ENCODE measurements around the gene OXCT1. TPM values are rescaled to one million over a fixed set of nuclear protein-coding genes. Genes with fewer than 3 reads are reported as not detected.

OXCT1 gene
- polyA plus RNA-seq, 1 donor: 19.4 TPM

DNA sequence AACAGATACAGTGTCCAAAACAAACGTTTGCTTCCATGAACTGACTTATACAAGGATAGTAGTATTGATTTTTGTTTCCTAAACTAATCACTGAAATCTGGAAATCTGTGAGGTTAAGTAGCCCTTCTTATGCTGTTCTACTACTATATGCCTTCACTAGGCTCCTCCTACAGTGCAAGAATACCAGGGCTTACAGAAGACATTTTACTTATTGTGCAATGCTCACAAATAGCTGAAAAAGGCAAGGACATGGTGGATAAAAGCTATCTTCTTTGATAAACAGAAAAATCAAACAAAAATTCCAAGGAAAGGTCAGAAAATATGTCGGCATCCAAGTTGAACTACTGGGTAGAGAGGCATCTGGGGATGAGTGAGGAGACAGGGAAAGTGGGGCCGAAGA, 61.9 kb downstream of the OXCT1 start:
- no peak for DNase-seq
- no peaks in the 10 kb centered on the region for H3K27me3 ChIP-seq (ENCODE audit: control insufficient read depth, insufficient read depth, low read length)
- no peaks in the 10 kb centered on the region for H3K4me1 ChIP-seq (ENCODE audit: control insufficient read depth, insufficient read depth, low read length)
- H3K27ac ChIP-seq (ENCODE audit: low read length): no peak overlapping the region
- peaks cover 11% of the 10 kb centered on the region for H3K36me3 ChIP-seq (ENCODE audit: control insufficient read depth, insufficient read depth, low read length)
- WGBS (ENCODE audit: insufficient coverage, low lambda C conversion rate): 67% methylated on average over 1 of the region's 3 CpGs
- H3K4me3 ChIP-seq (ENCODE audit: low read length): no peak overlapping the region
- no peaks in the 10 kb centered on the region for H3K9me3 ChIP-seq (ENCODE audit: control insufficient read depth, low read depth, low read length)

DNA sequence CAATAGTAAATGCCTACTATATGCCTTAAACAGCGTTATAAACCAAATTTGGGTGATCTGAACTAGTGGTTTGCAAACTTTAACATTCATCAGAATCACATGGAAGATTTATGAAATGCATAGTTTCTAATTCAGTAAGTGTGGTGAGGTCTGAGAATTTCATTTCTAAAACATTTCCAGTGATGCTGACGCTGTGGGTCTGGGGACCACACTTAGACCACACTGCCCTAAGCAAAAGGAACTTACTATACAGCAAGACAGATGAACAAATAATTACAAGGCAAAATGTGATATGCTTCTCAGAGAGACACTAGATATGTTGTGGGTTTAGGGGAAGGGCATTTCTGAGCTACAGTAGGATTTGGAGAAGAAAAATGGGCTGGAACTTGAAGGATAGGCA, 72.6 kb downstream of the OXCT1 start:
- Histone ChIP-seq H3K36me3 (ENCODE audit: control insufficient read depth, insufficient read depth, low read length) (peaks cover 9% of the 10 kb centered on the region), H3K4me3 (ENCODE audit: low read length) (no peak overlapping the region), H3K4me1 (ENCODE audit: control insufficient read depth, insufficient read depth, low read length) (no peaks in the 10 kb centered on the region), H3K27ac (ENCODE audit: low read length) (no peak overlapping the region), H3K27me3 (ENCODE audit: control insufficient read depth, insufficient read depth, low read length) (no peaks in the 10 kb centered on the region), H3K9me3 (ENCODE audit: control insufficient read depth, low read depth, low read length) (no peaks in the 10 kb centered on the region)
- no peak for DNase-seq
- no CpG with 5 or more reads among the region's 2 CpGs for WGBS (ENCODE audit: insufficient coverage, low lambda C conversion rate)

DNA sequence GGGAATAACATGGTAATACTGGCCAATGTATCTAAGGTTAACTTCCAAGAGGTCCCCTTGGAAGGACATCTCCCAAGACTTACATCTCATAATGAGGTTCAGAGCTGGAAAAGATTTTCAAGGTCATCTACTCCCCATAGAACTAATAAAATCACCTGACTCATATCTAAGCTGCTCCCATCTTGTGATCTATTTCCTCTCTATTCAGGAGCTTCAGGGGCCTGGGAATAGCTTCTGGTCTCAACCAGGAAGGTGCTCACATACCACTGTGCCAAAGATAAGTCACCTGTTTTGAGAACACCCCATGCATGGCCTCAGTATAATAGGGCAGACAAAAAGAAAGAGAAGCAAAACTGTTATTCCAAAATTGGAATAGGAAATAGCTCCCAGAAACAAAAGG, 74.2 kb downstream of the OXCT1 start:
- Histone ChIP-seq H3K27me3 (ENCODE audit: control insufficient read depth, insufficient read depth, low read length) (no peaks in the 10 kb centered on the region), H3K27ac (ENCODE audit: low read length) (no peak overlapping the region), H3K4me1 (ENCODE audit: control insufficient read depth, insufficient read depth, low read length) (no peaks in the 10 kb centered on the region), H3K9me3 (ENCODE audit: control insufficient read depth, low read depth, low read length) (no peaks in the 10 kb centered on the region), H3K36me3 (ENCODE audit: control insufficient read depth, insufficient read depth, low read length) (peaks cover 9% of the 10 kb centered on the region), H3K4me3 (ENCODE audit: low read length) (no peak overlapping the region)
- no peak for DNase-seq

DNA sequence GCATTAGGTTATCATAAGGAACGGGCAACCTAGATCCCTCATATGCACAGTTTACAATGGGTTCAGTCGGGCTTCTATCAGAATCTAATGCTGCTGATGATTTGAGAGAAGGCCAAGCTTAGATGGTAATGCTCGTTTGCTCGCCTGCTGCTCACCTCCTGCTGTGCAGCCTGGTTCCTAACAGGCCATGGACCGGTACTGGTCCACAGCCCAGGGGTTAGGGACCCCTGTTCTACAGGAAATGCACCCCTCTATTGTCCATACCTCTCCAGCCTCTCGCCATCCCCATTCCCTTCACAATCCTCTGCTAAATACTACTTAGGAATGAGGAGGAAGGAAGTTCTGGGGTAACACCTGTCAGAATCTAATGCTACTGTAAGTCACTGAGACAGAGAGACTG, 75.1 kb downstream of the OXCT1 start:
- WGBS (ENCODE audit: insufficient coverage, low lambda C conversion rate): no CpG with 5 or more reads among the region's 6 CpGs
- Histone ChIP-seq H3K36me3 (ENCODE audit: control insufficient read depth, insufficient read depth, low read length) (peaks cover under 1% of the 10 kb centered on the region), H3K4me3 (ENCODE audit: low read length) (no peak overlapping the region), H3K27ac (ENCODE audit: low read length) (no peak overlapping the region), H3K9me3 (ENCODE audit: control insufficient read depth, low read depth, low read length) (no peaks in the 10 kb centered on the region), H3K4me1 (ENCODE audit: control insufficient read depth, insufficient read depth, low read length) (no peaks in the 10 kb centered on the region), H3K27me3 (ENCODE audit: control insufficient read depth, insufficient read depth, low read length) (no peaks in the 10 kb centered on the region)
- no peak for DNase-seq

DNA sequence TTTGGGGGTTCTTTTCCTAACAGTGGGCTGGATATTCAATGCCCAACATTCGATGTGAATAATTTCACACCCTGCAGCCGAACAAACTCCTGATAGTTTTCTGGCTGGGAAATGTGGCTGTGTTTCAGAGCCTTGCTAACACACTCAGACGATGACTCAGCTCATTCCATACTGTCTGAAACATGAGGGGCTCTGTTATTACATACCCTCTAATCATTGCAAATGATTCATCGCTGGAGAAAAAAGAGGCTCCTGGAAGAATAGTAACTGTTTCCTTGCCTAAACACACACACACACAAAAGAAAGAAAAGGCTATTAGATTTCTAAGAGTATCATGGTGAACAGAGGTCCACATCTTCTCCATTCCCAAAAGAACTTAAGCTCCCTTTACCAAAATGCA, 75.8 kb downstream of the OXCT1 start:
- peak in 1 of 2 donors; percentile 11 for DNase-seq
- Histone ChIP-seq H3K27me3 (ENCODE audit: control insufficient read depth, insufficient read depth, low read length) (no peaks in the 10 kb centered on the region), H3K4me3 (ENCODE audit: low read length) (no peak overlapping the region), H3K9me3 (ENCODE audit: control insufficient read depth, low read depth, low read length) (no peaks in the 10 kb centered on the region), H3K36me3 (ENCODE audit: control insufficient read depth, insufficient read depth, low read length) (no peaks in the 10 kb centered on the region), H3K27ac (ENCODE audit: low read length) (no peak overlapping the region), H3K4me1 (ENCODE audit: control insufficient read depth, insufficient read depth, low read length) (no peaks in the 10 kb centered on the region)
- 60% methylated on average over 1 of the region's 4 CpGs for WGBS (ENCODE audit: insufficient coverage, low lambda C conversion rate)

DNA sequence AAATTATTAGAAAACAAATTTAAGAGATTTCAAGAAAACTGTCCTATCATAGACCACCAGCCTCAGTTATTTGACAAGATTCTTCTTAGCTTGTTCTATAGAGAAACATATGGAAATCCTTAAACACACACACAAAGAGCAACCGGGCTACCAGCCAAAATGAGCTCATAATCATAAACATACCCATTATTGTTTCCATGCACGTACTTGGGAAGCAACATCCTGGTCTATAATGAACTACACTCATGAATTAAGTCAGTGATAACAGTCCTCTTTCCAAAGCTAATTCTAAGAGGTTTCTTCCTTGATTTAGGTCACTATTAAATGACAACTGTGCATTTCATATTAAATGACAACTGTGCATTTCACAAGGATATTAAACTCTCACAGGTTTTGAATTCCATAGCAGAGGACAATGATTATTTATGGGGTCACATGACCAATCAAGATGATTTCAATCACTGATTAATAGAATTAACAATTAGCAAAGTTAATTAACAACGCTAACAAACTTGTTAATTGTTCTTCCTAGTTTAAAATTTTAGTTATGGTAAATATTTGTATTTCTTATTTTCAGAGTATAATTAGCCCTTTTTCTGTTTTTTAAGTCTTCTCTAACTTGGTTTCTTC, 77.0 kb downstream of the OXCT1 start:
- Histone ChIP-seq H3K27ac (ENCODE audit: low read length) (no peak overlapping the region), H3K4me1 (ENCODE audit: control insufficient read depth, insufficient read depth, low read length) (no peaks in the 10 kb centered on the region), H3K4me3 (ENCODE audit: low read length) (no peak overlapping the region), H3K27me3 (ENCODE audit: control insufficient read depth, insufficient read depth, low read length) (no peaks in the 10 kb centered on the region), H3K36me3 (ENCODE audit: control insufficient read depth, insufficient read depth, low read length) (no peaks in the 10 kb centered on the region), H3K9me3 (ENCODE audit: control insufficient read depth, low read depth, low read length) (no peaks in the 10 kb centered on the region)
- WGBS (ENCODE audit: insufficient coverage, low lambda C conversion rate): no CpG with 5 or more reads among the region's 3 CpGs
- DNase-seq: peak; percentile 19 to 25

DNA sequence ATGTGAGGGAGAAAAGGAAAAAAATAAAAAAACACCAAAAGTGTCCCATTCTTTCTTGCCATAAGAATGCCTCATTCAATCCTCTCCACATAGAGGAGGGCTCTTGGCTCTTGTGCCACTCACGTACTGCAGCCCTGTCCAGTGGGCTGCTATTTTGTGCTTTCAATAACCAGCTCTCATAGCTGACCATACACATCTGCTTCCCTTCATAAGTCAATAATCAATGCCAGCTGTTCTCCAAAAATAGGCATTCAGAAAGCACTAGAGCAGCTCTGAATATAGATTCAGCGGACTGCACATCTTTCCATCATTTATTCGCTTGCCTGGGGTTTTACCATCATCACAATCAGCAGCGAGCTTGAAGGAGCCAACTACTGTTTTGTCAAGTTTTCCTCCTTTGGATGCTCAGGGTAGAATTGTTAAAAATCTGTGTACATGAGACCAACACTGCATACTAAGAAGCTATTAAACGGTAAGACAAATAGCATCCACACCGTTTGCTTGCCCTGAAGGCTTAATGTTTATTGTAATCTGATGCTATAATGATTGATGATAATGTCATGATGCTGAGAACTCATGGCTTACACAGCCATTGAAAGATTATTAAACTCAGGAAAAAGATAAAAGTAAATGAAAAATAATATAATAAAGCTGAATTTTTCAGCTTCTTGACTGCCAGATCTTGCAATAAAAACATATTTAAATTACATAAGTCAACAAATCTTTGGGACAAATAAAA, 80.0 kb downstream of the OXCT1 start:
- no peak overlapping the region for H3K27ac ChIP-seq (ENCODE audit: low read length)
- no peak overlapping the region for H3K4me3 ChIP-seq (ENCODE audit: low read length)
- DNase-seq: no peak
- no CpG with 5 or more reads among the region's 6 CpGs for WGBS (ENCODE audit: insufficient coverage, low lambda C conversion rate)
- no peaks in the 10 kb centered on the region for H3K9me3 ChIP-seq (ENCODE audit: control insufficient read depth, low read depth, low read length)
- no peaks in the 10 kb centered on the region for H3K27me3 ChIP-seq (ENCODE audit: control insufficient read depth, insufficient read depth, low read length)
- H3K36me3 ChIP-seq (ENCODE audit: control insufficient read depth, insufficient read depth, low read length): no peaks in the 10 kb centered on the region
- H3K4me1 ChIP-seq (ENCODE audit: control insufficient read depth, insufficient read depth, low read length): no peaks in the 10 kb centered on the region

DNA sequence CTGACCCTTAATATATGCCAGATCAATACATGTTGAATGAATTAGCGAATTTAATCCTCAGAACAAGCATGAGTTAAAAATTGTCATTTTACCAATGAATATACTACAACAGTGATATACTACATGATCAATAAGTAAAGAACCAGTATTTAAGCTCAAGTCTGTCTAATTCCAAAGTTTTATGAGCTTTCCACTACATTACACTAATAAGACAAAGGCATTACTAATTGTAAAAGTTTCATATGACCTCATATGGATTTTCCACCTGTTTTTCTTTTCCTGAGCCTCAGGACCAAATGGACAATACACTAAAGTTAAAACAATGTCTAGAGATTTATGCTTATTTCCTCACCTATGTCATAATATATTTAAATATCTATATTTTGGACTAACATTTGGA, 80.8 kb downstream of the OXCT1 start:
- WGBS (ENCODE audit: insufficient coverage, low lambda C conversion rate): no CpG with 5 or more reads among the region's 1 CpG

DNA sequence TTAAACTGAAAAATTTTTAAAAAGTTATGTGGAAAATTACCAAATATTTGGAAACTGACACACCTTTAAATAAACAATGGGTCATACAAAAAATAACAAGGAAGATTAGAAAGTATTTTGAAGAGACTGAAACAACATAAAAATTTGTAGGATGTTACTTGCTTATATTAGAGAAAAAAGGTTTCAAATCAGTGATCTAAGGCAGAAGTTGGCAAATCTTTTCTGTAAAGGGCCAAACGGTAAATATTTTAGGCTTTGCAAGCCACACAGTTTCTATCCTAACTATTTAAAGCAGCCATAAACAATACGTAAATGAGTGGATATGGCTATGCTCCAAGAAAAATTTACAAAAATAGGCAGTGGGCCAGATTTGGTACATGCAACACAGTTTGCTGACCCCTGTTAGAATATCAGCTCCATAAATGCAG, 81.3 kb downstream of the OXCT1 start:
- no peaks in the 10 kb centered on the region for H3K9me3 ChIP-seq (ENCODE audit: control insufficient read depth, low read depth, low read length)
- no peaks in the 10 kb centered on the region for H3K27me3 ChIP-seq (ENCODE audit: control insufficient read depth, insufficient read depth, low read length)
- H3K27ac ChIP-seq (ENCODE audit: low read length): no peak overlapping the region
- no peaks in the 10 kb centered on the region for H3K36me3 ChIP-seq (ENCODE audit: control insufficient read depth, insufficient read depth, low read length)
- H3K4me1 ChIP-seq (ENCODE audit: control insufficient read depth, insufficient read depth, low read length): no peaks in the 10 kb centered on the region
- H3K4me3 ChIP-seq (ENCODE audit: low read length): no peak overlapping the region
- no CpG with 5 or more reads among the region's 2 CpGs for WGBS (ENCODE audit: insufficient coverage, low lambda C conversion rate)
- peak in 1 of 2 donors; percentile 8 for DNase-seq

More for the DNA sequence above, 80.8 kb downstream of the OXCT1 start:
- no peak for DNase-seq
- Histone ChIP-seq H3K36me3 (ENCODE audit: control insufficient read depth, insufficient read depth, low read length) (no peaks in the 10 kb centered on the region), H3K27ac (ENCODE audit: low read length) (no peak overlapping the region), H3K9me3 (ENCODE audit: control insufficient read depth, low read depth, low read length) (no peaks in the 10 kb centered on the region), H3K4me1 (ENCODE audit: control insufficient read depth, insufficient read depth, low read length) (no peaks in the 10 kb centered on the region), H3K27me3 (ENCODE audit: control insufficient read depth, insufficient read depth, low read length) (no peaks in the 10 kb centered on the region), H3K4me3 (ENCODE audit: low read length) (no peak overlapping the region)

DNA sequence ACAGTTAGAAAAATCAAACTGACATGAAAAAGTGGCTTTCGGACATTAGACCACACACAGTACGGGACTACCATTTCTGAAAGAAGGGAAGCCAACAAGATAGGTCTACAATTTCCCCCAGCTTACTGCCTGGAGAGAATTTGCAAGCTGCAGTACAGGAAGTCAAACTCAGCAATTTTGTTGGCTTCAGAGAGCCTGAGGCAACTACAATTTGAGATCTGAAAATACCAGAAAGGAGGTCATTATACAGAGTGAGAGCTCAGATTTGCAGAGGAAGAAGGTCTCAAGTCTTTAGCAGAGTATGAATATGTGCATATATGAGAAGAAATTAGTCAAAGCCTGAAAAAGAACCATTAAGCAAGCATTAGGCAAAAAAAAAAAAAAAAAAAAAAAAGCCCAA, 83.0 kb downstream of the OXCT1 start:
- no peak overlapping the region for H3K27ac ChIP-seq (ENCODE audit: low read length)
- WGBS (ENCODE audit: insufficient coverage, low lambda C conversion rate): no CpG with 5 or more reads among the region's 2 CpGs
- no peak for DNase-seq

DNA sequence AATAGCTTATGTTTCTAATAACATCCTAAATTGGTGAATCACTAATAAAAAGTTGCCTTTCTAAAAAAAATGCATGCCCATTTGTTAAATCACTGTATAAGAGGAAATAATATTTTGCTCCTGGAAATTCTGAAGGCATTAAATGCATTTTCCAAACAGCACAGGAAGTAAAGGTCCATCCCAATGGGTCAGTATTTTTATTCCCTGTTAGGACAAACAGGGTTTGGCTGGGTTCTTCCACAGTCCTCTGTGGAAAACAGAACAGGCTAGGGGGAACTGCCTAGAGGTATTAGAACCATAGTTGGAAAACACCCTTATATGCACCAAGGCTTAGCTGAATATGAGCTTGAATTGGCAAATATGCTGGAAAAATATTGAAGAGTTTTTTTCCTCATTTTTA, 85.2 kb downstream of the OXCT1 start:
- Histone ChIP-seq H3K4me1 (ENCODE audit: control insufficient read depth, insufficient read depth, low read length) (no peaks in the 10 kb centered on the region), H3K36me3 (ENCODE audit: control insufficient read depth, insufficient read depth, low read length) (no peaks in the 10 kb centered on the region)
- DNase-seq: no peak

More for the DNA sequence above, 83.0 kb downstream of the OXCT1 start:
- Histone ChIP-seq H3K9me3 (ENCODE audit: control insufficient read depth, low read depth, low read length) (no peaks in the 10 kb centered on the region), H3K4me1 (ENCODE audit: control insufficient read depth, insufficient read depth, low read length) (no peaks in the 10 kb centered on the region), H3K4me3 (ENCODE audit: low read length) (no peak overlapping the region), H3K27me3 (ENCODE audit: control insufficient read depth, insufficient read depth, low read length) (no peaks in the 10 kb centered on the region), H3K36me3 (ENCODE audit: control insufficient read depth, insufficient read depth, low read length) (no peaks in the 10 kb centered on the region)

More for the DNA sequence above, 85.2 kb downstream of the OXCT1 start:
- Histone ChIP-seq H3K27me3 (ENCODE audit: control insufficient read depth, insufficient read depth, low read length) (no peaks in the 10 kb centered on the region), H3K4me3 (ENCODE audit: low read length) (no peak overlapping the region), H3K9me3 (ENCODE audit: control insufficient read depth, low read depth, low read length) (no peaks in the 10 kb centered on the region), H3K27ac (ENCODE audit: low read length) (no peak overlapping the region)
